Measurements from ENCODE around the gene ZNF70.

Gene ZNF70

DNA sequence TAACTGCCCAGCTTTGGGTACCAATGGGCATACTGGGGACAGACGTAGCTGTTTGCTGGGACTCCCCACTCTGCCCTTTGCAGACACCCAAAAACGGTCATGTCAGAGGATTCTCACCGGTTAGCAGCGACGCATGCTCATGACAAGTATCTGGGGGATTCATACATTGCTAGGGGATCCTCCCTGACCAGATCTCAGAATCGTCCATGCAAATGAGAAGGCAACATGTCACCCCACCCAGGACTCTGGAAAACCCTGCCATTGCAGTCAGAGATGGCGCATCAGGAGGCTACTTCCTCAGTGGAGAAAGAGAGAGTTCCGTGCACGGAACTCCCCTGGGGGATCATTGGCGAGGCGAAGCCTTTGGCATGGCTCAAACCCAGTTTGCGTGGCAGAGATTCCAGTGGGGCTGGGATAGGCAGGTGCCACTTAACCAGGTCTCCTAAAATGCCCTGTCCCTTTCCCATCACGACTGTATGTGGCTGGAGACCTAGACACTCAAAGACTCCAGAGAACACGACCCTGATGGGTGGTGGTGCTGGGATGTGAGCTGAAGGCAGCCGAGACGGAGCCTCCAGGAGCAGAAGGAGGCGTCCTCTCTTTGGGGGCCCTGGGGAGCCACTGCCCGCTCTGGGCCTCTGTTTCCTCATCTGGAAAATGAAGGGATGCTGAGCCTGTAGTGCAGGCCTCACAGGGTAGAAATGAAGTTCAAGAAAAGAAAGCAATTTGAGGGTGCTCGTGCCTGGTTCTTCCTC, 55.2 kb downstream of the ZNF70 start:
- in situ Hi-C loops (cut with MboI; ENCODE audit: low sequenced_read_pairs) = no loop called here

DNA sequence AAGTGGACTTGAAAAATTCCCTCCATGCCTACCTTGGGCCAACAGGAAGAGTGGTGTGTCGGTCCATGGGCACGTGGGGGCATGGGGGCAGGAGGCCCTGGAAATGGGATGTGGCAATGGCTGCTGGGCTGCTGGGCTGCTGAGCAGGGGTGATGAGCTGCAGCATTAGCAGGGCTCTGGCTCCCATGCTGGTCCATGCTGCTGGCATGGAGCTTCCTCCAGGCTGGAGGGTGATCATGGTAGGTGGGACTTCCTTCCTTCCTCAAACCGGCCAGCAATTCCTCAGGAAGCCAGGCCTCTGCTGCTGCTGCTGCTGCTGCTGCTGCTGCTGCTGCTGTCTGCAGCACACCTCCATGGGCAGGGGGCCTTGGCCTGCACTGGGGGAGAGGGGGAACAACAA, 55.8 kb downstream of the ZNF70 start:
- in situ Hi-C loops (cut with MboI; ENCODE audit: low sequenced_read_pairs) = no loop called here

DNA sequence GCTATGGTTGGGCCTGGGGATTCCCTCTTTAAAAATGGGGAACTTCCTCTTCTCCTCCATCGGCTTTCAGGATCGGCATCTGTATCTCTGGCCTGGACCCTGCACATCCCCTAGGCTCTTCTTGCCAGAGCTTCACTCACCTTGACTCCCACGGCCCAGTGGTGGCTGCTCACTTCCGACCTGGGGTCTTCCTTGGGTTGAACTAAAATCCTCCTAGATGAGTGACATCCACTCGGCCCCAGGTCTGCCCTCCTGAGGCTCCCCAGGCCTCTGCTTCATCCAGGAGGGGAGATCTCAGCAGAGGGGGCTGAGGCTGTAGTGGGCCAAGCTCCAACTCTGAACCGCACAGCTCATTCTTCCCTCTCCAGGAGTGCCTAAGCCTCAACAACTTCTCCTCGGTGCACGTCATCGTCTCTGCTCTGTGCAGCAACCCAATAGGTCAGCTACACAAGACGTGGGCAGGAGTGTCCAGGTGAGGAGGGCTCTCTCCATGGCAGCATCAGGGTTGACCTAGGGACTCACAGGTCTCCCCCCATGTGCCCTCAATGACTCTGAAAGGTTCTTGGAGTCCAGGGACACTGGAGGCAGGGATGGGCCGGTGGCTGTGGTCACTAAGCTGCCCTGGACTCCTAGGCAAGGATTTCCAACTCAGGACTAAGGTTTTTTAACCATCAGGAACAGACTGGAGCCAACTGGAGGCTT, 56.8 kb downstream of the ZNF70 start:
- in situ Hi-C loops (cut with MboI; ENCODE audit: low sequenced_read_pairs) = no loop called here

DNA sequence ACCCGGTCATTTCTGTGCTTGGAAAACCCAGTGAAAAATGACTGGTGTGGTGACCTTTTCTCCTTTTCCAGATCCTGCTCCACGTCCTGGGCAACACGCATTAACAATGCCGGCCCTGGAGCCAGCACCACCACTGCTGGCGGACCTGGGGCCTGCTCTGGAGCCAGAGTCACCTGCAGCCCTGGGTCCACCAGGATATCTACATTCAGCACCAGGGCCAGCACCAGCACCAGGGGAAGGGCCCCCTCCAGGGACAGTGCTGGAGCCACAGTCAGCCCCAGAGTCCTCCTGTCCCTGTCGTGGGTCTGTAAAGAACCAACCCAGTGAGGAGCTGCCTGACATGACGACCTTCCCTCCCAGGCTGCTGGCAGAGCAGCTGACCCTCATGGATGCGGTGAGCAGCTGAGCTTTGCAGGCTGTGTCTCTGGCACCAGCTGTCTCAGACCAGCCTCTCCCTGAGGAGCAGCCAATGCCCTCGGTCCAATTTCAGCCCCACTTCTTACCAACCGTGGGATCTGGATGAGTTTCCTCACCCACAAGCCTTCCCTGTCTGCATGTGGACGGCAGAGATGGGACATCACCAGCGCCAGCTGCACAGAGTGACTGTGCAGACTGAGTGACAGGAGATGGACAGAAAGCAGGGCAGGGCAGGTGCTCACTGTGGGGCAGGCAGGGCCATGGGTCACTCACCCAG, 58.2 kb downstream of the ZNF70 start:
- in situ Hi-C loops (cut with MboI; ENCODE audit: low sequenced_read_pairs) = no loop called here

DNA sequence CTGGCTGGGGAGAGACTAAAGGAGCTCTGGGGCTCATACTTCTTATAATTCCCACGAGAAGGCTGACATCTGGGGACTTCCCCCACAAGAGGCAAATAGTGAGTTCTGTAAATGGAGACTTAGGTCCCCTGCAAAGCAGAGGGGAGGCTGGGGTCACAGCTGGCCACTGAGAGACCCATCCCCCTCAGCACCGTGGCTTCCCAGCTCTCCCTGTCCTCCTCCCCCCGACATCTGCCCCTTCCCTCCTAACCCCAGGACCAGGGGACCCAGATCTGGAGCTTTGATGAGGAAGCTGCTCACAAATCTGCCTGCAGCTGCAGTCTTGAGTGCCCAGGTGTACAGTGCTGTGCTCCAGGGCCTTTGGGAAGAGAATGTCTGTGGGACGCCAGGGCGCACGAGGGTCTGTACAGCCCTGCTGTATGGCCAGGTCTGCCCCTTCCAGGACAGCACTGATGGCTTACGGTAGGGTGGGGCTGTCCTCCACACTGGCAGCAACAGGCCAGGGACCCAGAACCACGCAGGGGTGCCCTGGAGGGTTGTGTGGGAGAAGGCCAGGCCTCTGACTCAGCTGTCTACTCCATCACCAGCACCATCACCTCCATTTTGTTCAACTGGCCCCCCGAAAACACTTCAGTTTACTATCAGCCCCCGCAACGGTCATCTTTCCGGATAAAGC, 59.0 kb downstream of the ZNF70 start:
- in situ Hi-C loops (cut with MboI; ENCODE audit: low sequenced_read_pairs) = no loop called here

DNA sequence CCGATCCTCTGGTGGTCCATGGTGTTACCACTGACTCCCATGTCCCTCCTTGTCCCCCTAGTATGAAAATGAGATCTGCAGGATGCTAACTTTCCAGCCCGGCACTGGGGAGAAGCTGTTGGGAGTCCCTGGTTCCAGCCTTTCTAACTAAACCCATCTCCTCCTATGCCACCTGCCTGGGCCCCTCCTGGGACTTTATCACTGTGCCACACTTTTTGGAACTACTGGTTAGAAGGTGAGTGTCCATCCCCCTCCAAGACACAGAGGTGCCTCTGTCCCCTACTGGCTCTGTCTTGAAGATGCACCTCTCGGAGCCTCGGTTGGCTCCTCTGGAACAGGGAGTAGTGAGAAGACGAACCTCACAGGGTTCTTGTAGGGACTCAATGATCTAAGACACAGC, 60.2 kb downstream of the ZNF70 start, which contains the start of gene RGL4:
RGL4 (plus strand) TSS at position 301 of the 400 bp plus-strand sequence. CDS start 1,018 bp downstream, outside the sequence.
- in situ Hi-C loops (cut with MboI; ENCODE audit: low sequenced_read_pairs) = no loop called here

DNA sequence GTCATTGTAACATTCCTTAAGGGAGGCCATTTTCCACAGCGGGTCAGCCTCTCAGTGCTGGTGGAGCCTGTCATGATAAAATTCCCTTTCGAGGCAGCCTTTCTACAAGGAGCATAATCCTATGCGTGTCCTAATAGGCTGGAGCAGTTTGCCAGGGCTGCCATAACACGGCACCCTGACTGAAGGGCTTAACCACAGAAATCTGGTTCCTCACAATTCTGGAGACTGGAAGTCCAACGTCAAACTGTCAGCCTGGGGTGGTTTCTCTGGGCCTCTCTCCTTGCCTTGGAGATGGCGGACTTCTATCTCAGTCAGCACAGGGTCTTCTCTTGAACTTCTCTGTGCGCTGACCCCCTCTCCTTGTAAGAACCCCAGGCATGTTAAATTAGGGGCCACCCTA, 61.5 kb downstream of the ZNF70 start:
- in situ Hi-C loops (cut with MboI; ENCODE audit: low sequenced_read_pairs) = no loop called here
